HG03280 (cell line): ENCODE data around the gene CPSF7.
"Not testable (repeated sequence)": the region's sequence is repeated elsewhere in the genome, so short reads cannot be mapped to it uniquely, and the experiment has no call there.

ENCODE experiments used
- ATAC-seq: cut with Tn5 transposase; IDR thresholded peaks from one replicate; pipeline ENCODE4 v1.9.1; 2021; ENCODE audit warnings: mild to moderate bottlenecking, moderate library complexity; ENCODE audit not compliant: unreplicated experiment

Gene CPSF7

GRCh38 chr11:61442616-61443015 lies 12.8 kb upstream of the CPSF7 start:
- ATAC-seq, result no peak

GRCh38 chr11:61439615-61440014 lies 9.8 kb upstream of the CPSF7 start:
- ATAC-seq, result no peak

- ATAC-seq, result no peak
Measured at GRCh38 chr11:61437496-61437895, 7.7 kb upstream of the CPSF7 start.

GRCh38 chr11:61430839-61431238 lies 1.1 kb upstream of the CPSF7 start:
- ATAC-seq, result not testable (repeated sequence)

- ATAC-seq, result peak; percentile 56
Measured at GRCh38 chr11:61429346-61429690, 457 bp downstream of the CPSF7 start.

- ATAC-seq, result no peak
Measured at GRCh38 chr11:61425367-61426131, 4.2 kb downstream of the CPSF7 start.

GRCh38 chr11:61422226-61422625 lies 7.5 kb downstream of the CPSF7 start:
- no peak for ATAC-seq

- no peak for ATAC-seq
Measured at GRCh38 chr11:61418136-61418535, 11.6 kb downstream of the CPSF7 start.

GRCh38 chr11:61417670-61418069 lies 12.1 kb downstream of the CPSF7 start:
- ATAC-seq, result no peak

- ATAC-seq, result no peak
Measured at GRCh38 chr11:61416941-61417340, 12.8 kb downstream of the CPSF7 start.

- ATAC-seq, result no peak
Measured at GRCh38 chr11:61415381-61415780, 14.4 kb downstream of the CPSF7 start.

GRCh38 chr11:61414547-61414946 lies 15.2 kb downstream of the CPSF7 start:
- ATAC-seq, result no peak

GRCh38 chr11:61413496-61413895 lies 16.3 kb downstream of the CPSF7 start:
- ATAC-seq, result no peak

- no peak for ATAC-seq
Measured at GRCh38 chr11:61411589-61411988, 18.2 kb downstream of the CPSF7 start.

- no peak for ATAC-seq
Measured at GRCh38 chr11:61406991-61407728, 22.6 kb downstream of the CPSF7 start.

GRCh38 chr11:61406067-61406466 lies 23.7 kb downstream of the CPSF7 start:
- ATAC-seq, result no peak

GRCh38 chr11:61404641-61405040 lies 25.1 kb downstream of the CPSF7 start:
- ATAC-seq, result no peak

- ATAC-seq, result no peak
Measured at GRCh38 chr11:61404103-61404502, 25.7 kb downstream of the CPSF7 start.

GRCh38 chr11:61403658-61404057 lies 26.1 kb downstream of the CPSF7 start:
- ATAC-seq, result no peak

GRCh38 chr11:61401573-61401972 lies 28.2 kb downstream of the CPSF7 start:
- ATAC-seq, result no peak

GRCh38 chr11:61401173-61401572 lies 28.6 kb downstream of the CPSF7 start:
- no peak for ATAC-seq

GRCh38 chr11:61392981-61393595 lies 36.7 kb downstream of the CPSF7 start:
- no peak for ATAC-seq
